Upper lobe of right lung (tissue), 1 donor: Measurements from ENCODE around the gene CRISP1. TPM values are rescaled to one million over a fixed set of nuclear protein-coding genes. Genes with fewer than 3 reads are reported as not detected.

Experiments used
- ATAC-seq: fragments of 200-7000 bp; cut with Tn5 transposase; one replicate; pipeline ENCODE4 v1.9.1; 2020; ENCODE audit warnings: mild to moderate bottlenecking, moderate library complexity
- DNase-seq: peaks from one replicate; pipeline ENCODE4 v3.0.0-alpha.2; 2020
- H3K27ac ChIP-seq: fragments of 200-600 bp; one replicate; pipeline ENCODE4 v1.8.0; 2022
- H3K27me3 ChIP-seq: fragments of 200-600 bp; one replicate; pipeline ENCODE4 v1.8.0; 2022; ENCODE audit warnings: mild to moderate bottlenecking
- H3K36me3 ChIP-seq: fragments of 200-600 bp; one replicate; pipeline ENCODE4 v1.8.0; 2022
- H3K4me1 ChIP-seq: fragments of 200-600 bp; one replicate; pipeline ENCODE4 v1.8.0; 2022
- H3K4me3 ChIP-seq: fragments of 200-600 bp; one replicate; pipeline ENCODE4 v1.8.0; 2022; ENCODE audit warnings: mild to moderate bottlenecking
- H3K9me3 ChIP-seq: fragments of 200-600 bp; one replicate; pipeline ENCODE4 v1.8.0; 2022
- CTCF ChIP-seq: fragments of 200-600 bp; IDR thresholded peaks from one replicate; pipeline ENCODE4 v1.8.0; 2022; ENCODE audit warnings: antibody characterized with exemption
- intact Hi-C: fragments of 100-400 bp; cut with DNase I; formaldehyde crosslinking; loops from one replicate; pipeline ENCODE4 v1.11.0; 2022
- total RNA-seq: library from RNA; stranded (reverse); fragmentation: NEBNext Ultra II Directional; extraction: Animal tissue kit (Norgen Biotek cat#: 25700); gene quantifications from one replicate; pipeline ENCODE4 v1.2.1, GENCODE V29; 2021
- donor health status: DM: no; HTN: yes; CAD: no; lungs with severe emphysema.

Gene CRISP1
- total RNA-seq, 1 donor from 2014 or later, result not detected

- intact Hi-C loops, result no loop called here
- no peaks in the 10 kb centered on the region for H3K4me1 ChIP-seq
- no peaks in the 10 kb centered on the region for H3K27me3 ChIP-seq
- H3K9me3 ChIP-seq, result no peaks in the 10 kb centered on the region
- DNase-seq (no peak), ATAC-seq (no peak)
- no peak for TF ChIP-seq CTCF
- H3K36me3 ChIP-seq, result no peaks in the 10 kb centered on the region
- H3K27ac ChIP-seq, result no peak overlapping the region
- no peak overlapping the region for H3K4me3 ChIP-seq
Measured at GRCh38 chr6:49855221-49855620, 11.1 kb downstream of the CRISP1 start.

GRCh38 chr6:49852975-49853374 is 13.4 kb downstream of the CRISP1 start:
- Histone ChIP-seq H3K9me3 (no peaks in the 10 kb centered on the region), H3K4me1 (no peaks in the 10 kb centered on the region), H3K36me3 (no peaks in the 10 kb centered on the region), H3K27me3 (no peaks in the 10 kb centered on the region), H3K4me3 (no peak overlapping the region), H3K27ac (no peak overlapping the region)
- DNase-seq (no peak), ATAC-seq (no peak)
- TF ChIP-seq CTCF, result no peak
- intact Hi-C loops, result no loop called here

GRCh38 chr6:49849213-49849907 is 17.0 kb downstream of the CRISP1 start:
- peak; percentile 70 for TF ChIP-seq CTCF
- Histone ChIP-seq H3K36me3 (no peaks in the 10 kb centered on the region), H3K27ac (no peak overlapping the region), H3K4me3 (no peak overlapping the region), H3K9me3 (no peaks in the 10 kb centered on the region), H3K4me1 (no peaks in the 10 kb centered on the region), H3K27me3 (no peaks in the 10 kb centered on the region)
- peak; percentile 75 for ATAC-seq
- intact Hi-C loops, result loop anchor here (5.0 kb wide), 1 partner anchor 227 kb away; no protein-coding TSS in a partner anchor
- no peak for DNase-seq

GRCh38 chr6:49847673-49848072 is 18.7 kb downstream of the CRISP1 start:
- DNase-seq, result no peak
- TF ChIP-seq CTCF, result no peak
- Histone ChIP-seq H3K27me3 (no peaks in the 10 kb centered on the region), H3K4me3 (no peak overlapping the region), H3K27ac (no peak overlapping the region), H3K9me3 (no peaks in the 10 kb centered on the region), H3K36me3 (no peaks in the 10 kb centered on the region), H3K4me1 (no peaks in the 10 kb centered on the region)
- ATAC-seq, result no peak
- intact Hi-C loops, result loop anchor here (5.0 kb wide), 1 partner anchor 225 kb away; no protein-coding TSS in a partner anchor

- no peak for DNase-seq
- intact Hi-C loops, result loop anchor here (5.0 kb wide), 1 partner anchor 225 kb away; no protein-coding TSS in a partner anchor
- no peaks in the 10 kb centered on the region for H3K9me3 ChIP-seq
- no peaks in the 10 kb centered on the region for H3K4me1 ChIP-seq
- H3K27me3 ChIP-seq, result no peaks in the 10 kb centered on the region
- H3K36me3 ChIP-seq, result no peaks in the 10 kb centered on the region
- no peak overlapping the region for H3K27ac ChIP-seq
- H3K4me3 ChIP-seq, result no peak overlapping the region
- no peak for TF ChIP-seq CTCF
- no peak for ATAC-seq
Measured at GRCh38 chr6:49847014-49847413, 19.3 kb downstream of the CRISP1 start.
